ENCODE data around the gene SETD3.

GRCh38 chr14:99359906-99360305, 120.8 kb downstream of the SETD3 start:
- TF ChIP-seq, protein P1, sequence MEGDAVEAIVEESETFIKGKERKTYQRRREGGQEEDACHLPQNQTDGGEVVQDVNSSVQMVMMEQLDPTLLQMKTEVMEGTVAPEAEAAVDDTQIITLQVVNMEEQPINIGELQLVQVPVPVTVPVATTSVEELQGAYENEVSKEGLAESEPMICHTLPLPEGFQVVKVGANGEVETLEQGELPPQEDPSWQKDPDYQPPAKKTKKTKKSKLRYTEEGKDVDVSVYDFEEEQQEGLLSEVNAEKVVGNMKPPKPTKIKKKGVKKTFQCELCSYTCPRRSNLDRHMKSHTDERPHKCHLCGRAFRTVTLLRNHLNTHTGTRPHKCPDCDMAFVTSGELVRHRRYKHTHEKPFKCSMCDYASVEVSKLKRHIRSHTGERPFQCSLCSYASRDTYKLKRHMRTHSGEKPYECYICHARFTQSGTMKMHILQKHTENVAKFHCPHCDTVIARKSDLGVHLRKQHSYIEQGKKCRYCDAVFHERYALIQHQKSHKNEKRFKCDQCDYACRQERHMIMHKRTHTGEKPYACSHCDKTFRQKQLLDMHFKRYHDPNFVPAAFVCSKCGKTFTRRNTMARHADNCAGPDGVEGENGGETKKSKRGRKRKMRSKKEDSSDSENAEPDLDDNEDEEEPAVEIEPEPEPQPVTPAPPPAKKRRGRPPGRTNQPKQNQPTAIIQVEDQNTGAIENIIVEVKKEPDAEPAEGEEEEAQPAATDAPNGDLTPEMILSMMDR (conservative IDR thresholded peaks at IDR 0.05; ENCODE audit: low read depth in 2 of 2): no peak
- no peak for TF ChIP-seq JUNB (IDR thresholded peaks at IDR 0.05; ENCODE audit: unreplicated experiment)
- TF ChIP-seq STAT1 (IDR thresholded peaks at IDR 0.05; ENCODE audit: unreplicated experiment): no peak
- TF ChIP-seq EZH2 (IDR thresholded peaks at IDR 0.05; ENCODE audit: low read depth, unreplicated experiment): no peak
- no peak for TF ChIP-seq POLR2AphosphoS5 (IDR thresholded peaks at IDR 0.05; ENCODE audit: low read depth)
- TF ChIP-seq CREB1 (CRISPR knock-in tag; IDR thresholded peaks at IDR 0.05; ENCODE audit: low read depth): no peak
- no peak for TF ChIP-seq REST (IDR thresholded peaks at IDR 0.05; ENCODE audit: unreplicated experiment)
